MM.1S (cell line): ENCODE results near the gene FOXQ1.

Experiments used
- CTCF ChIP-seq: fragments of 300-600 bp; sonication (generic); IDR thresholded peaks from 2 replicates; pipeline ENCODE4 v1.5.1; 2016; ENCODE audit warnings: antibody characterized with exemption, low read length, mixed read lengths
- EZH2 ChIP-seq: fragments of 300-600 bp; sonication (generic); optimal IDR thresholded peaks from 2 replicates; pipeline ENCODE3; 2017; ENCODE audit warnings: low read depth, mild to moderate bottlenecking, antibody characterized with exemption, low read length, mixed read lengths

- TF ChIP-seq CTCF (no peak), EZH2 (no peak)
These were observed 4.6 kb downstream of the FOXQ1 start for GRCh38 chr6:1316489-1316971.
